GM12878 (cell line): ENCODE data around the gene VEPH1. TPM values are rescaled to one million over a fixed set of nuclear protein-coding genes. Genes with fewer than 3 reads are reported as not detected.

Experiments
- ATAC-seq: fragments of 200-7000 bp; cut with Tn5 transposase; 3 replicates; pipeline ENCODE4 v1.9.1; 2020; ENCODE audit warnings: mild to moderate bottlenecking, moderate library complexity
- BruUV-seq: library from RNA; stranded (reverse); fragments of 400-500 nt; replicated peaks from 2 replicates; lab custom pipeline; 2021; lab: Mats Ljungman, UMichigan
- CTCF ChIA-PET: fragments of 300-600 bp; sonication (Branson Sonifier 250); formaldehyde crosslinking; extraction: SDS; loops from one replicate; lab custom pipeline; 2021; ENCODE audit warnings: inconsistent platforms; lab: Yijun Ruan, JAX
- POLR2A ChIA-PET: fragments of 350-600 bp; formaldehyde crosslinking; extraction: SDS; loops from one replicate; lab custom pipeline; 2021; ENCODE audit warnings: inconsistent platforms; lab: Charles Lee
- RAD21 ChIA-PET: fragments of 300-600 bp; sonication (Branson Sonifier 250); formaldehyde crosslinking; loops from one replicate; lab custom pipeline; 2023; ENCODE audit warnings: antibody characterized with exemption; ENCODE audit not compliant: unreplicated experiment; lab: Charles Lee
- SMC1A ChIA-PET: fragments of 300-600 bp; sonication (Branson Sonifier 250); formaldehyde crosslinking; loops from one replicate; lab custom pipeline; 2023; ENCODE audit not compliant: unreplicated experiment, uncharacterized antibody; lab: Charles Lee
- DNase-seq: peaks from one replicate; pipeline ENCODE4 v3.0.0-alpha.2; 2011; ENCODE audit warnings: low read depth, low spot score
- FAIRE-seq: peaks from 3 replicates; lab custom pipeline; 2011; peaks lifted over from hg19 to GRCh38; lab: Jason Lieb, UNC
- H2AFZ ChIP-seq: 2 replicates; pipeline ENCODE4 v1.6.0; 2011; ENCODE audit warnings: low read depth, low read length, control low read depth; ENCODE audit not compliant: control insufficient read depth
- H3K27ac ChIP-seq: 2 replicates; pipeline ENCODE4 v1.5.1; 2011; ENCODE audit warnings: control low read depth; ENCODE audit not compliant: control insufficient read depth, insufficient read depth
- H3K27me3 ChIP-seq, 2 experiments: replicated peaks in 1 of 2; 2 replicates each; pipeline versions ENCODE4 v1.6.0 to v1.6.1; 2011; ENCODE audit warnings: low read length in 1 of 2; ENCODE audit not compliant: control insufficient read depth in 2 of 2, insufficient read depth in 2 of 2
- H3K36me3 ChIP-seq, 2 experiments: 2 replicates each; pipeline ENCODE4 v1.5.1; 2011; ENCODE audit warnings: low read length in 1 of 2; ENCODE audit not compliant: control insufficient read depth in 2 of 2, insufficient read depth in 2 of 2
- H3K4me1 ChIP-seq: 2 replicates; pipeline ENCODE4 v1.6.1; 2011; ENCODE audit warnings: mild to moderate bottlenecking, low read length, moderate library complexity, mixed read lengths; ENCODE audit not compliant: control insufficient read depth, insufficient read depth
- H3K4me2 ChIP-seq: 2 replicates; pipeline ENCODE4 v1.6.0; 2011; ENCODE audit warnings: control low read depth; ENCODE audit not compliant: control insufficient read depth, insufficient read depth
- H3K4me3 ChIP-seq: fragments of 200-600 bp; sonication (generic); 2 replicates; pipeline ENCODE4 v1.5.1; 2016
- H3K79me2 ChIP-seq: 2 replicates; pipeline ENCODE4 v1.6.0; 2011; ENCODE audit warnings: low read length; ENCODE audit not compliant: control insufficient read depth, insufficient read depth
- H3K9ac ChIP-seq: 2 replicates; pipeline ENCODE4 v1.8.0; 2011; ENCODE audit warnings: low read length, control low read depth, mixed read lengths; ENCODE audit not compliant: control insufficient read depth, insufficient read depth
- H3K9me3 ChIP-seq: replicated peaks from 3 replicates; pipeline ENCODE4 v1.5.1; 2011; ENCODE audit warnings: mild to moderate bottlenecking, low read length; ENCODE audit not compliant: control insufficient read depth, insufficient read depth
- H4K20me1 ChIP-seq: 2 replicates; pipeline ENCODE4 v1.6.0; 2011; ENCODE audit not compliant: control insufficient read depth, insufficient read depth
- LARP7 ChIP-seq: fragments of 450-650 bp; IDR thresholded peaks from 2 replicates; pipeline ENCODE4 v1.6.1; 2017; ENCODE audit warnings: mild to moderate bottlenecking
- SUPT20H ChIP-seq: IDR thresholded peaks from 2 replicates; pipeline ENCODE4 v1.6.1; 2011; ENCODE audit warnings: low read depth, mild to moderate bottlenecking, low read length, moderate library complexity, borderline replicate concordance; ENCODE audit not compliant: control insufficient read depth
- ZNF622 ChIP-seq: fragments of 450-650 bp; IDR thresholded peaks from 2 replicates; pipeline ENCODE4 v1.6.1; 2017; ENCODE audit warnings: mild to moderate bottlenecking, inconsistent platforms
- in situ Hi-C: fragments of 300-500 bp; cut with MboI; formaldehyde crosslinking; loops from 9 replicates; pipeline ENCODE4 v1.14.3; 2018; ENCODE audit warnings: mixed read lengths
- intact Hi-C: fragments of 100-400 bp; cut with micrococcal nuclease; formaldehyde crosslinking; loops from one replicate; pipeline ENCODE4 v1.14.2; 2022; ENCODE audit not compliant: unreplicated experiment
- polyA plus RNA-seq, 11 experiments: library from polyadenylated mRNA; depleted of rRNA in 4 of 11; unstranded in 6 of 11; stranded (reverse) in 5 of 11; fragments of >200 nt; fragmentation: Nextera tagmentation in 4 of 11; fragmentation: Illumina TruSeq in 1 of 11; extraction: Ambion mirVana in 4 of 11; extraction: Trizol in 1 of 11; gene quantifications; 1 replicate in 1 of 11; 2 replicates in 10 of 11; pipeline versions ENCODE4 v1.2.1 to v1.2.3, GENCODE V29; 2011 to 2016; ENCODE audit warnings: inconsistent platforms in 2 of 11, missing spikeins in 2 of 11, low read depth in 1 of 11
- total RNA-seq, 4 experiments: library from RNA; depleted of rRNA in 3 of 4; stranded (reverse); fragments of >200 nt in 3 of 4; fragmentation: Illumina TruSeq in 1 of 4; extraction: Trizol in 1 of 4; gene quantifications; 2 replicates each; pipeline versions ENCODE4 v1.2.1 to v1.2.3, GENCODE V29; 2013 to 2021
- TF ChIP-seq, protein P1 (sequence below): fragments of 450-650 bp; formaldehyde crosslinking; IDR thresholded peaks from 2 replicates; pipeline ENCODE4 v1.4.0; 2022; ENCODE audit warnings: mild to moderate bottlenecking, moderate library complexity
- TF ChIP-seq, protein P2 (sequence below): fragments of 450-650 bp; conservative IDR thresholded peaks from 2 replicates; pipeline ENCODE4 v1.6.1; 2017; ENCODE audit warnings: mild to moderate bottlenecking, moderate library complexity
- TF ChIP-seq, protein P3 (sequence below): fragments of 450-650 bp; IDR thresholded peaks from 2 replicates; pipeline ENCODE4 v1.6.1; 2017; ENCODE audit warnings: borderline replicate concordance

VEPH1 gene
- total and polyA plus RNA-seq, 10 of the 15 experiments (the other 5 are each of a cell fraction or from before 2014, with no cell fraction given), result 0.04 to 0.26 (median 0.17) TPM; not detected in 7

DNA sequence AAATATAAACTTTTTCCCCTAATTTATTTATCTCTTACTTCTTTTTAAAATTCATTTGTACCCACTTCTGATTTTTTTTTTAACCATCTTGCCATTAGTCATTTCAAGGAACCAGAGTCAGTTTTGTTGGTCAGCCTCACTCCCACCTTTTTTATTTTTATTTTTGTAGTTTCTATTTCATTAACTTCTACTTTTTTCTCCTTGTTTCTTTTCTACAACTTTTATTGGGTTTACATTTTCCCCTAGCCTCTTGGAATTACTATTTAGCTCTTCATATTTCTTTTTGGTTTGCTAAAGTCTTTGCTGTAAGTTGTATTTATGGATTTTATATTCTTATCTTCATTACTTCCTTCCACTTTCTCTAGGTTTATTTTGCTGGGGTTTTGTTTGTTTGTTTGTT is 13.7 kb upstream of the VEPH1 start:
- H3K9ac ChIP-seq, result no peak overlapping the region
- no TSS peak for BruUV-seq
- no peaks in the 10 kb centered on the region for H3K36me3 ChIP-seq
- SMC1A ChIA-PET, result no interaction called here
- no peaks in the 10 kb centered on the region for H3K4me1 ChIP-seq
- POLR2A ChIA-PET, result no interaction called here
- intact Hi-C loops (no loop called here), in situ Hi-C loops (no loop called here)
- H3K27ac ChIP-seq, result no peak overlapping the region
- ATAC-seq (no peak), FAIRE-seq (no peak), DNase-seq (no peak)
- no peaks in the 10 kb centered on the region for H3K9me3 ChIP-seq
- no peak overlapping the region for H3K4me3 ChIP-seq
- H3K27me3 ChIP-seq, result no peaks in the 10 kb centered on the region
- no peaks in the 10 kb centered on the region for H4K20me1 ChIP-seq
- H3K4me2 ChIP-seq, result no peak overlapping the region
- no peaks in the 10 kb centered on the region for H3K79me2 ChIP-seq
- TF ChIP-seq, protein P1, sequence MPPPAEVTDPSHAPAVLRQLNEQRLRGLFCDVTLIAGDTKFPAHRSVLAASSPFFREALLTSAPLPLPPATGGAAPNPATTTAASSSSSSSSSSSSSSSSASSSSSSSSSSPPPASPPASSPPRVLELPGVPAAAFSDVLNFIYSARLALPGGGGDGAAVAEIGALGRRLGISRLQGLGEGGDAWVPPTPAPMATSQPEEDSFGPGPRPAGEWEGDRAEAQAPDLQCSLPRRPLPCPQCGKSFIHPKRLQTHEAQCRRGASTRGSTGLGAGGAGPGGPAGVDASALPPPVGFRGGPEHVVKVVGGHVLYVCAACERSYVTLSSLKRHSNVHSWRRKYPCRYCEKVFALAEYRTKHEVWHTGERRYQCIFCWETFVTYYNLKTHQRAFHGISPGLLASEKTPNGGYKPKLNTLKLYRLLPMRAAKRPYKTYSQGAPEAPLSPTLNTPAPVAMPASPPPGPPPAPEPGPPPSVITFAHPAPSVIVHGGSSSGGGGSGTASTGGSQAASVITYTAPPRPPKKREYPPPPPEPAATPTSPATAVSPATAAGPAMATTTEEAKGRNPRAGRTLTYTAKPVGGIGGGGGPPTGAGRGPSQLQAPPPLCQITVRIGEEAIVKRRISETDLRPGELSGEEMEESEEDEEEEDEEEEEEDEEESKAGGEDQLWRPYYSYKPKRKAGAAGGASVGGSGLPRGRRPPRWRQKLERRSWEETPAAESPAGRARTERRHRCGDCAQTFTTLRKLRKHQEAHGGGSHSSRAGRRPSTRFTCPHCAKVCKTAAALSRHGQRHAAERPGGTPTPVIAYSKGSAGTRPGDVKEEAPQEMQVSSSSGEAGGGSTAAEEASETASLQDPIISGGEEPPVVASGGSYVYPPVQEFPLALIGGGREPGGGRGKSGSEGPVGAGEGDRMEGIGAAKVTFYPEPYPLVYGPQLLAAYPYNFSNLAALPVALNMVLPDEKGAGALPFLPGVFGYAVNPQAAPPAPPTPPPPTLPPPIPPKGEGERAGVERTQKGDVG (CRISPR knock-in tag), result no peak
- TF ChIP-seq SUPT20H (no peak), ZNF622 (no peak), LARP7 (no peak)
- TF ChIP-seq, protein P2, sequence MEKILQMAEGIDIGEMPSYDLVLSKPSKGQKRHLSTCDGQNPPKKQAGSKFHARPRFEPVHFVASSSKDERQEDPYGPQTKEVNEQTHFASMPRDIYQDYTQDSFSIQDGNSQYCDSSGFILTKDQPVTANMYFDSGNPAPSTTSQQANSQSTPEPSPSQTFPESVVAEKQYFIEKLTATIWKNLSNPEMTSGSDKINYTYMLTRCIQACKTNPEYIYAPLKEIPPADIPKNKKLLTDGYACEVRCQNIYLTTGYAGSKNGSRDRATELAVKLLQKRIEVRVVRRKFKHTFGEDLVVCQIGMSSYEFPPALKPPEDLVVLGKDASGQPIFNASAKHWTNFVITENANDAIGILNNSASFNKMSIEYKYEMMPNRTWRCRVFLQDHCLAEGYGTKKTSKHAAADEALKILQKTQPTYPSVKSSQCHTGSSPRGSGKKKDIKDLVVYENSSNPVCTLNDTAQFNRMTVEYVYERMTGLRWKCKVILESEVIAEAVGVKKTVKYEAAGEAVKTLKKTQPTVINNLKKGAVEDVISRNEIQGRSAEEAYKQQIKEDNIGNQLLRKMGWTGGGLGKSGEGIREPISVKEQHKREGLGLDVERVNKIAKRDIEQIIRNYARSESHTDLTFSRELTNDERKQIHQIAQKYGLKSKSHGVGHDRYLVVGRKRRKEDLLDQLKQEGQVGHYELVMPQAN, result no peak
- TF ChIP-seq, protein P3, sequence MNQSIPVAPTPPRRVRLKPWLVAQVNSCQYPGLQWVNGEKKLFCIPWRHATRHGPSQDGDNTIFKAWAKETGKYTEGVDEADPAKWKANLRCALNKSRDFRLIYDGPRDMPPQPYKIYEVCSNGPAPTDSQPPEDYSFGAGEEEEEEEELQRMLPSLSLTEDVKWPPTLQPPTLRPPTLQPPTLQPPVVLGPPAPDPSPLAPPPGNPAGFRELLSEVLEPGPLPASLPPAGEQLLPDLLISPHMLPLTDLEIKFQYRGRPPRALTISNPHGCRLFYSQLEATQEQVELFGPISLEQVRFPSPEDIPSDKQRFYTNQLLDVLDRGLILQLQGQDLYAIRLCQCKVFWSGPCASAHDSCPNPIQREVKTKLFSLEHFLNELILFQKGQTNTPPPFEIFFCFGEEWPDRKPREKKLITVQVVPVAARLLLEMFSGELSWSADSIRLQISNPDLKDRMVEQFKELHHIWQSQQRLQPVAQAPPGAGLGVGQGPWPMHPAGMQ, result no peak
- RAD21 ChIA-PET, result no interaction called here
- H2AFZ ChIP-seq, result no peak overlapping the region
- CTCF ChIA-PET, result interaction anchor here (1.1 kb wide), 1 partner anchor 13 kb away, joined by 3 read pairs; no protein-coding TSS in a partner anchor
